ENCODE data around the gene PARVB.
A peak's percentile ranks its signal among the peaks of the same experiment; 100 is the strongest.

Gene PARVB

GRCh38 chr22:44162960-44163359 is 138.9 kb downstream of the PARVB start:
- DNase-seq (ENCODE audit: low spot score), result no peak

GRCh38 chr22:44163536-44163935 is 139.4 kb downstream of the PARVB start:
- no peak for DNase-seq (ENCODE audit: low spot score)

- DNase-seq (ENCODE audit: low spot score), result no peak
These were observed 139.9 kb downstream of the PARVB start for GRCh38 chr22:44164031-44164430.

GRCh38 chr22:44165286-44165874 is 141.3 kb downstream of the PARVB start:
- DNase-seq (ENCODE audit: low spot score), result no peak

GRCh38 chr22:44166498-44167276 is 142.6 kb downstream of the PARVB start:
- DNase-seq (ENCODE audit: low spot score), result no peak

GRCh38 chr22:44167501-44167900 is 143.4 kb downstream of the PARVB start:
- DNase-seq (ENCODE audit: low spot score), result no peak

GRCh38 chr22:44168206-44168605 is 144.1 kb downstream of the PARVB start:
- no peak for DNase-seq (ENCODE audit: low spot score)

GRCh38 chr22:44170470-44170869 is 146.4 kb downstream of the PARVB start:
- DNase-seq (ENCODE audit: low spot score), result no peak

- no peak for DNase-seq (ENCODE audit: low spot score)
These were observed 147.5 kb downstream of the PARVB start for GRCh38 chr22:44171561-44171960.

GRCh38 chr22:44172370-44173108 is 148.4 kb downstream of the PARVB start:
- DNase-seq (ENCODE audit: low spot score), result peak; percentile 53

GRCh38 chr22:44173154-44173553 is 149.1 kb downstream of the PARVB start:
- no peak for DNase-seq (ENCODE audit: low spot score)

GRCh38 chr22:44175676-44176075 is 151.6 kb downstream of the PARVB start:
- DNase-seq (ENCODE audit: low spot score), result no peak

- no peak for DNase-seq (ENCODE audit: low spot score)
These were observed 155.3 kb downstream of the PARVB start for GRCh38 chr22:44179196-44179988.

GRCh38 chr22:44179989-44180705 is 156.0 kb downstream of the PARVB start:
- DNase-seq (ENCODE audit: low spot score), result no peak

GRCh38 chr22:44180706-44181032 is 156.6 kb downstream of the PARVB start, which contains the start of gene PARVG:
TSS of gene PARVG (plus strand) at chr22:44180925. CDS start at chr22:44183330, 2,405 bp downstream.
- DNase-seq (ENCODE audit: low spot score), result no peak

GRCh38 chr22:44181033-44181911 is 157.2 kb downstream of the PARVB start:
- no peak for DNase-seq (ENCODE audit: low spot score)

GRCh38 chr22:44181912-44182587 is 157.9 kb downstream of the PARVB start:
- no peak for DNase-seq (ENCODE audit: low spot score)

GRCh38 chr22:44182588-44183286 is 158.6 kb downstream of the PARVB start:
- DNase-seq (ENCODE audit: low spot score), result no peak

- no peak for DNase-seq (ENCODE audit: low spot score)
These were observed 159.1 kb downstream of the PARVB start for GRCh38 chr22:44183287-44183588.

GRCh38 chr22:44184006-44184405 is 159.9 kb downstream of the PARVB start:
- DNase-seq (ENCODE audit: low spot score), result no peak

All from SW480 (cell line).